22Rv1 (cell line): ENCODE results near the gene UGT1A5.

Experiments used
- H3K27ac ChIP-seq: fragments of 450-650 bp; 2 replicates; pipeline ENCODE4 v1.5.1; 2017
- CTCF ChIP-seq: fragments of 450-650 bp; IDR thresholded peaks from 2 replicates; pipeline ENCODE4 v1.5.1; 2017; ENCODE audit warnings: mild to moderate bottlenecking
- ZFX ChIP-seq: fragments of 450-650 bp; IDR thresholded peaks from 2 replicates; pipeline ENCODE4 v1.6.1; 2017; ENCODE audit warnings: antibody characterized with exemption, borderline replicate concordance

Gene UGT1A5

GRCh38 chr2:233803292-233803911 lies 90.7 kb downstream of the UGT1A5 start:
- no peak overlapping the region for H3K27ac ChIP-seq
- TF ChIP-seq CTCF = no peak
- no peak for TF ChIP-seq ZFX

- TF ChIP-seq CTCF (no peak), ZFX (no peak)
- no peak overlapping the region for H3K27ac ChIP-seq
Observed at GRCh38 chr2:233803994-233804393, 91.3 kb downstream of the UGT1A5 start.

- no peak overlapping the region for H3K27ac ChIP-seq
- TF ChIP-seq ZFX (no peak), CTCF (peak; percentile 9; the same call in 1 of the 2 replicates)
Observed at GRCh38 chr2:233807215-233807865, 94.6 kb downstream of the UGT1A5 start.

- no peak for TF ChIP-seq CTCF
- TF ChIP-seq ZFX = no peak
- H3K27ac ChIP-seq = no peak overlapping the region
Observed at GRCh38 chr2:233807966-233808935, 95.5 kb downstream of the UGT1A5 start.

- no peak for TF ChIP-seq CTCF
- no peak for TF ChIP-seq ZFX
- no peak overlapping the region for H3K27ac ChIP-seq
Observed at GRCh38 chr2:233810385-233810784, 97.7 kb downstream of the UGT1A5 start.

GRCh38 chr2:233811087-233811486 lies 98.4 kb downstream of the UGT1A5 start:
- H3K27ac ChIP-seq = no peak overlapping the region
- no peak for TF ChIP-seq ZFX
- no peak for TF ChIP-seq CTCF
